Measurements from ENCODE around the gene JAM3.

DNA sequence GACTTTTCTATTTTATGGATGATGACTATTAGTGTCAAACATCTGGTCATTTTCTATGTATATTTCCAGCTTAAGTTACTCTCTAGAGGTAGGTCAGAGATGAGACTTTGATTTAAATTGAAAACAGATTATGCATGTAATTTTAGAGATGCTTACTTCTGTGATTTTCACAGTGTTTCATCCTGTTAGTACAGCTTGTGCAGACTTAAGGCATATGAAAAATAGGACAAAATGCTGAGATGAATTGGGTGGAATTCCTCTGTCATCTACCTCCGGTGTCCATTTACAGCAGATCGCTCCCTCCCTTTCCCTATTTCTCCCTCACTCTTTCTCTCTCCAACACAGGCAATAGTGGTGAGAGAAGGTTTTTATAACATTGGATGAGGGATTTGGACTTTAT, 14.1 kb downstream of the JAM3 start:
- TF ChIP-seq, protein P1, sequence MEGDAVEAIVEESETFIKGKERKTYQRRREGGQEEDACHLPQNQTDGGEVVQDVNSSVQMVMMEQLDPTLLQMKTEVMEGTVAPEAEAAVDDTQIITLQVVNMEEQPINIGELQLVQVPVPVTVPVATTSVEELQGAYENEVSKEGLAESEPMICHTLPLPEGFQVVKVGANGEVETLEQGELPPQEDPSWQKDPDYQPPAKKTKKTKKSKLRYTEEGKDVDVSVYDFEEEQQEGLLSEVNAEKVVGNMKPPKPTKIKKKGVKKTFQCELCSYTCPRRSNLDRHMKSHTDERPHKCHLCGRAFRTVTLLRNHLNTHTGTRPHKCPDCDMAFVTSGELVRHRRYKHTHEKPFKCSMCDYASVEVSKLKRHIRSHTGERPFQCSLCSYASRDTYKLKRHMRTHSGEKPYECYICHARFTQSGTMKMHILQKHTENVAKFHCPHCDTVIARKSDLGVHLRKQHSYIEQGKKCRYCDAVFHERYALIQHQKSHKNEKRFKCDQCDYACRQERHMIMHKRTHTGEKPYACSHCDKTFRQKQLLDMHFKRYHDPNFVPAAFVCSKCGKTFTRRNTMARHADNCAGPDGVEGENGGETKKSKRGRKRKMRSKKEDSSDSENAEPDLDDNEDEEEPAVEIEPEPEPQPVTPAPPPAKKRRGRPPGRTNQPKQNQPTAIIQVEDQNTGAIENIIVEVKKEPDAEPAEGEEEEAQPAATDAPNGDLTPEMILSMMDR (IDR thresholded peaks at IDR 0.05; ENCODE audit: extremely low read depth in 1 of 2, insufficient read depth in 1 of 2, low read depth in 1 of 2, low read length in 2 of 2) = no peak
- TF ChIP-seq POLR2A (IDR thresholded peaks at IDR 0.05; ENCODE audit: low read depth, low read length) = no peak
- TF ChIP-seq MYC (IDR thresholded peaks at IDR 0.05; ENCODE audit: low read depth, low read length) = no peak
- no peak for TF ChIP-seq POLR2AphosphoS5 (IDR thresholded peaks at IDR 0.05; ENCODE audit: insufficient read depth, low read depth, low read length)
- TF ChIP-seq EZH2 (IDR thresholded peaks at IDR 0.05; ENCODE audit: borderline replicate concordance, low read depth, low read length, severe bottlenecking) = no peak
- TF ChIP-seq MAX (IDR thresholded peaks at IDR 0.05; ENCODE audit: insufficient read depth, insufficient read length) = no peak
